Stimulated activated naive CD4-positive, alpha-beta T cell (primary cell): ENCODE data around the gene CAMTA1.

Source experiments
- DNase-seq, 6 experiments: peaks; one replicate each; lab custom pipeline; 2025; lab: John Stamatoyannopoulos, UW

The CAMTA1 gene

GRCh38 chr1:7558481-7558880, 773.2 kb downstream of the CAMTA1 start:
- DNase-seq = no peak

- no peak for DNase-seq
Observed at GRCh38 chr1:7558921-7559869, 773.9 kb downstream of the CAMTA1 start.

- no peak for DNase-seq
Observed at GRCh38 chr1:7560128-7560527, 774.9 kb downstream of the CAMTA1 start.

- no peak for DNase-seq
Observed at GRCh38 chr1:7560601-7561181, 775.4 kb downstream of the CAMTA1 start.

GRCh38 chr1:7561331-7561921, 776.2 kb downstream of the CAMTA1 start:
- DNase-seq = no peak

GRCh38 chr1:7561936-7562728, 776.9 kb downstream of the CAMTA1 start:
- DNase-seq = no peak

- no peak for DNase-seq
Observed at GRCh38 chr1:7562729-7563605, 777.7 kb downstream of the CAMTA1 start.

GRCh38 chr1:7564137-7564536, 778.9 kb downstream of the CAMTA1 start:
- no peak for DNase-seq

- DNase-seq = no peak
Observed at GRCh38 chr1:7565099-7565750, 780.0 kb downstream of the CAMTA1 start.

GRCh38 chr1:7566417-7567375, 781.4 kb downstream of the CAMTA1 start:
- DNase-seq = no peak

- DNase-seq = no peak
Observed at GRCh38 chr1:7567376-7567775, 782.1 kb downstream of the CAMTA1 start.

- DNase-seq = no peak
Observed at GRCh38 chr1:7568053-7568452, 782.8 kb downstream of the CAMTA1 start.

- DNase-seq = no peak
Observed at GRCh38 chr1:7568901-7569524, 783.8 kb downstream of the CAMTA1 start.

- no peak for DNase-seq
Observed at GRCh38 chr1:7570311-7570710, 785.1 kb downstream of the CAMTA1 start.

- no peak for DNase-seq
Observed at GRCh38 chr1:7572654-7573152, 787.4 kb downstream of the CAMTA1 start.

- no peak for DNase-seq
Observed at GRCh38 chr1:7573481-7573880, 788.2 kb downstream of the CAMTA1 start.

- no peak for DNase-seq
Observed at GRCh38 chr1:7574121-7575040, 789.1 kb downstream of the CAMTA1 start.

GRCh38 chr1:7575041-7575400, 789.8 kb downstream of the CAMTA1 start:
- no peak for DNase-seq
